ENCODE measurements around the gene OR2D3. TPM values are rescaled to one million over a fixed set of nuclear protein-coding genes. Genes with fewer than 3 reads are reported as not detected.
"Not testable (repeated sequence)": the region's sequence is repeated elsewhere in the genome, so short reads cannot be mapped to it uniquely, and the experiment has no call there.

OR2D3 gene
- total RNA-seq, 1 donor: not detected

DNA sequence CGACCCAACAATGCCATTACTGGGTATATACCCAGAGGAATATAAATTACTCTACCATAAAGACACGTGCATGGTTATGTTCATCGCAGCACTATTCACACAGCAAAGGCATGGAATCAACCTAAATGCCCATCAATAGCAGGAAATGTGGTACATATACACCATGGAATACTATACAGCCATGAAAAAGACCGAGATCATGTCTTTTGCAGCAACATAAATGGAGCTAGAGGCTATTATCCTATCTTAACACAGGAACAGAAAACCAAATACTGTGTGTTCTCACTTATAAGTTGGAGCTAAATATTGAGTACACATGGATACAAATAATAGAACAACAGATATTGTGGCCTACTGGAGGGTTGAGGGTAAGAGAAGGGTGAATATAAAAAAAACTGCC, 32.0 kb upstream of the OR2D3 start:
- H3K4me3 ChIP-seq (ENCODE audit: low read depth, low read length): no peak overlapping the region
- DNase-seq (ENCODE audit: low read depth): no peak
- TF ChIP-seq, protein P1, sequence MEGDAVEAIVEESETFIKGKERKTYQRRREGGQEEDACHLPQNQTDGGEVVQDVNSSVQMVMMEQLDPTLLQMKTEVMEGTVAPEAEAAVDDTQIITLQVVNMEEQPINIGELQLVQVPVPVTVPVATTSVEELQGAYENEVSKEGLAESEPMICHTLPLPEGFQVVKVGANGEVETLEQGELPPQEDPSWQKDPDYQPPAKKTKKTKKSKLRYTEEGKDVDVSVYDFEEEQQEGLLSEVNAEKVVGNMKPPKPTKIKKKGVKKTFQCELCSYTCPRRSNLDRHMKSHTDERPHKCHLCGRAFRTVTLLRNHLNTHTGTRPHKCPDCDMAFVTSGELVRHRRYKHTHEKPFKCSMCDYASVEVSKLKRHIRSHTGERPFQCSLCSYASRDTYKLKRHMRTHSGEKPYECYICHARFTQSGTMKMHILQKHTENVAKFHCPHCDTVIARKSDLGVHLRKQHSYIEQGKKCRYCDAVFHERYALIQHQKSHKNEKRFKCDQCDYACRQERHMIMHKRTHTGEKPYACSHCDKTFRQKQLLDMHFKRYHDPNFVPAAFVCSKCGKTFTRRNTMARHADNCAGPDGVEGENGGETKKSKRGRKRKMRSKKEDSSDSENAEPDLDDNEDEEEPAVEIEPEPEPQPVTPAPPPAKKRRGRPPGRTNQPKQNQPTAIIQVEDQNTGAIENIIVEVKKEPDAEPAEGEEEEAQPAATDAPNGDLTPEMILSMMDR (IDR thresholded peaks at IDR 0.05; ENCODE audit: insufficient read depth, low read depth, low read length): no peak

DNA sequence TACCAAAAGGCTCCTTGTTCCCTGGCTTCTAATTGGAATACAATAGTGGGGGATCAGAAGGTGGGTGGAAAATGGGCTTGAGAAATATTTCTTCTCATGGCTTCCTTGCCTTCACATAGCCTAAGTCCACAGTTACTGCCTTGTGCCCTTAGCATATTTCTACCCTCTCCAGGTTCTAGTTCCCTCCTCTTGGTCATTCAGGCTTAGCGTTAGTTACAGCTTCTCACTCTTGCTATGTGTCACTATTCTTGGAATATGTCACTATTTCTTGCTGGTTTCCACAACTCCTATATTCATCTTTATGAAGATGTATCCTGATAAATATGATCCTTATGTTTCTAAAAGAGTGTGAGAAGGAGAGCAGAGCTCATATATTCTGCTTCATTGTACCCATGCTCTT, 31.0 kb upstream of the OR2D3 start:
- TF ChIP-seq, protein P1 (IDR thresholded peaks at IDR 0.05; ENCODE audit: insufficient read depth, low read depth, low read length): no peak
- H3K4me3 ChIP-seq (ENCODE audit: low read depth, low read length): no peak overlapping the region
- DNase-seq (ENCODE audit: low read depth): no peak

DNA sequence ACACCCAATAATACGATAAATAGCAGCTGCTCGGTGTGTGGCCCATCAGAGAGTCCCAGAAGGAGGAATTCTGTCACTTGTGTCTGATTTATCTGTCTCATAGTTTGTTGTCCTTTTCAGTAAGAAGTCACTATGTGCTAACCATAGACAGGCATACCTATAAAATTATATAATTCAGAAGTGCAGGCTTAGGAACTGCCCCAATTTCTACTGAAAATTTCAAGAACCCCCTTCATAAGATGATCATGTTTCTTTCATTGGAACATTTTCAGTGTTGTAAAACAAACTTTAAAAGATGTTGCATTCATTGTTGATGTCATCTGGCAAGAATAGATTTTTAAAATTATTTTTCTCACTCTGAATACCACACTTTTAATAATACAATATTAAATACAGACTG, 28.4 kb upstream of the OR2D3 start, which contains the start of gene OR2D2:
Gene OR2D2 (minus strand): TSS at position 101 of the 400 bp plus-strand sequence. CDS start 0 bp downstream, at position 101.
- H3K4me3 ChIP-seq (ENCODE audit: low read depth, low read length): no peak within 1 kb of the TSS
- TF ChIP-seq, protein P1 (IDR thresholded peaks at IDR 0.05; ENCODE audit: insufficient read depth, low read depth, low read length): no peak
- no peak for DNase-seq (ENCODE audit: low read depth)

DNA sequence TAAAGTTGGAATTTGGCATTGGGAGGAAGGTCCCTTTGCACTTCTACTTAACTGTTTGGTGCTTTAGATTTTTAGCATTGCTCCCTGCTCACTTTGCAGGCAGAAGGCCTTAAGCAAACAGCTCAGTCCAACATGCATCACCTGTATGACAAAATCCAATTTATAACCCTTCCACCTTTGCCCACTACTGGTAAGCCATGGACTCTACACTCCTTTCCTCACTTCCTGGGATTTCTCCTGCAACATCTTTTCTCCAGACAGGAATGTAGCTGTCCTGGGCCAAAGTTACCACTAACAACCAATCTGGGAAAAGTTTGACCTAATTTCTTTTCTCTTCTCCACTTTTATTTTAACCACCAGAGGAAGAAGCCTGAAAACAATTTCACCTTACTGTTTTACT, 26.7 kb upstream of the OR2D3 start:
- no peak overlapping the region for H3K4me3 ChIP-seq (ENCODE audit: low read depth, low read length)

DNA sequence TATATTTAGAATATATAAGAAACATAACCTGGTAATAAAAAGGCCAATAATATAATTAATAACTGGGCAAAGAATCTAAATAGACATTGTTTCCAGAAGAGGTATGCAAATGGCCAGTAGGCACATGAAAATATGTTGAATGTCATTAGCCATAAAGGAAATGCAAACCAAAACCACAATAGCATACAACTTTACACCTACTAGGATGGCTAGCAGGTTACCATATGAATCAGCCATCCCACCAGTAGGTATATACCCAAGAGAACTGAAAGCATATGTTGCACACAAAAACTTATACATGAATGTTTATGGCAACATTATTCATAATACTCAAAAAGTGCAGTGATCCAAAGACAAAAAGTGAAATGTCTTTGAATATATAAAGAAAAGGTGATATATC, 25.8 kb upstream of the OR2D3 start:
- DNase-seq (ENCODE audit: low read depth): no peak
- no peak overlapping the region for H3K4me3 ChIP-seq (ENCODE audit: low read depth, low read length)
- TF ChIP-seq, protein P1 (IDR thresholded peaks at IDR 0.05; ENCODE audit: insufficient read depth, low read depth, low read length): no peak

More for the DNA sequence above, 26.7 kb upstream of the OR2D3 start:
- DNase-seq (ENCODE audit: low read depth): no peak
- TF ChIP-seq, protein P1 (IDR thresholded peaks at IDR 0.05; ENCODE audit: insufficient read depth, low read depth, low read length): no peak

DNA sequence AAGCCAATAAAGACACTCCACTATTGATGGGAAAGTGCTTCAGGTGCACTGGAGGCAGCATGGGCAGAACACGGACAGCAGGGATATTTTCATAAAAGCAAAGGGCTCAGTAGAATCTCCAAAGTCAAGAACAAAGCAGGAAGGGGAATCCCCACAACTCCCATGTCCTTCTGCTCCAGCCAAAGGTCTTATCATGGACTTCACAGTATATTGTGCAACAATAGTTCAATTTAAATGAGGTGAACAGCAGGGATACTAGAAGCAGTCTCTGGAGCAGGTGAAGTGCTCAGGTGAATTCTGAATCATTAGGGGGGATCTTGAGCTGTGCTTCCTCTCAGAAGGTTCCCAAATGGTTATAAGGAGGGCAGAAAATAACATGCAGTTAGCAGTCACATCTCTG, 21.9 kb upstream of the OR2D3 start:
- DNase-seq (ENCODE audit: low read depth): no peak
- TF ChIP-seq, protein P1 (IDR thresholded peaks at IDR 0.05; ENCODE audit: insufficient read depth, low read depth, low read length): no peak
- H3K4me3 ChIP-seq (ENCODE audit: low read depth, low read length): no peak overlapping the region

DNA sequence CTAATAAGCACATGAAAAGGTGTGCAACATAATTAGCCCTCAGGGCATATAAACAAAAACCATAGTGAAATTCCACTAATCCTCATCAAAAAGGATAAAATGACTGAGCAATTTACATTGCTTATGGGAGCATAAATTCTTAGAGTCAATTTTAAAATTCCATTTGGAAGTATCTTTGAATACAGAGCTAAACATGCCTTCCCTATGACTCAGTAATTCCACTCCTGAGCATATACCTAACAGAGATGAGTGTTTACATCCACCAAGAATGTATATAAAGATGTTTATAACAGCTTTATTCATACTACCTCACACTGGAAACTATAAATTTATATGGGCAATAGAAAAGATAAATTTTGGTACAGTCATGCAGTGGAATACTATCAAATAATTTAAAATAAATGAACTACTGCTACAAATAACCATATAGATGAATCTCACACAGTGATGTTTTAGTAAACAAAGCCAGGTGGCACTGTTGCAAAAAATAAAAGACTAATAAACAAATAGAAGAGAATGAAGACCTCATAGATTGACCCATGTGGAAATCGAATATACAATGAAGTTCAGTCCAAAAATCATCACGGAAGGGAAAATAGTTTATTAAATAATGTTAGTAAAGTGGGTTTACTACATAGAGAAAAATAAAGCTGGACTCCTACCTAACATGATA, 20.3 kb upstream of the OR2D3 start:
- no peak for DNase-seq (ENCODE audit: low read depth)
- TF ChIP-seq, protein P1 (IDR thresholded peaks at IDR 0.05; ENCODE audit: insufficient read depth, low read depth, low read length): no peak
- no peak overlapping the region for H3K4me3 ChIP-seq (ENCODE audit: low read depth, low read length)

DNA sequence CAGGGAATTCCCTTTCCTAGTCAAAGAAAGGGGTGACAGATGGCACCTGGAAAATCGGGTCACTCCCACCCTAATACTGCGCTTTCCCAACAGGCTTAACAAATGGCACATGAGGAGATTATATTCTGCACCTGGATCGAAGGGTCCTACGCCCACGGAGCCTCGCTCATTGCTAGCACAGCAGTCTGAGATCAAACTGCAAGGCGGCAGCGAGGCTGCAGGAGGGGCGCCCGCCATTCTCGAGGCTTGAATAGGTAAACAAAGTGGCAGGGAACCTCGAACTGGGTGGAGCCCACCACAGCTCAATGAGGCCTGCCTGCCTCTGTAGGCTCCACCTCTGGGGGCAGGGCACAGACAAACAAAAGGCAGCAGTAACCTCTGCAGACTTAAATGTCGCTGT, 16.0 kb upstream of the OR2D3 start:
- H3K4me3 ChIP-seq (ENCODE audit: low read depth, low read length); DNase-seq (ENCODE audit: low read depth): not testable (repeated sequence)
